Colon (tissue), 2 donors: Measurements from ENCODE around the gene TTBK2.
"Not testable (repeated sequence)": the region's sequence is repeated elsewhere in the genome, so short reads cannot be mapped to it uniquely, and the experiment has no call there.

Source experiments
- FAIRE-seq: peaks from 2 replicates; lab custom pipeline; 2012; peaks lifted over from hg19 to GRCh38; lab: Jason Lieb, UNC
- donor health status: control.
- donor health status: control.

Gene TTBK2

DNA sequence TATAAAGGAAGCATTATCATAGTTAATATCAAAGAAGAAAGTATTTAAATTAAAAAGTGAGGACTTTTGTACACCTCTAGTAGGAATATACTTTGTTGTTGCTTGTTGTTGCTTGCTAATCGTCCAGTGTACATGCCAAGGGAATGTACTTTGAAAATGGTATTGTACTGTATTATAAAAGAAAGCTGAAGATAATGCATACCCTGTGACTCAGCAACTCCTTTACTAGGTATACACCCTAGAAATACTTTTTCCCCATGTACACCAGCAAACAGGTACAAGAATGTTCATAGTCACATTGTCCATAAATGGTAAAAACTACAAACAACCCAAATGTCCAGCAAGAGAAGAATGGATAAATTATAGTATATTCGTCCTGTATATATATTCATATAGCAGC is 12.0 kb downstream of the TTBK2 start:
- FAIRE-seq, result no peak

DNA sequence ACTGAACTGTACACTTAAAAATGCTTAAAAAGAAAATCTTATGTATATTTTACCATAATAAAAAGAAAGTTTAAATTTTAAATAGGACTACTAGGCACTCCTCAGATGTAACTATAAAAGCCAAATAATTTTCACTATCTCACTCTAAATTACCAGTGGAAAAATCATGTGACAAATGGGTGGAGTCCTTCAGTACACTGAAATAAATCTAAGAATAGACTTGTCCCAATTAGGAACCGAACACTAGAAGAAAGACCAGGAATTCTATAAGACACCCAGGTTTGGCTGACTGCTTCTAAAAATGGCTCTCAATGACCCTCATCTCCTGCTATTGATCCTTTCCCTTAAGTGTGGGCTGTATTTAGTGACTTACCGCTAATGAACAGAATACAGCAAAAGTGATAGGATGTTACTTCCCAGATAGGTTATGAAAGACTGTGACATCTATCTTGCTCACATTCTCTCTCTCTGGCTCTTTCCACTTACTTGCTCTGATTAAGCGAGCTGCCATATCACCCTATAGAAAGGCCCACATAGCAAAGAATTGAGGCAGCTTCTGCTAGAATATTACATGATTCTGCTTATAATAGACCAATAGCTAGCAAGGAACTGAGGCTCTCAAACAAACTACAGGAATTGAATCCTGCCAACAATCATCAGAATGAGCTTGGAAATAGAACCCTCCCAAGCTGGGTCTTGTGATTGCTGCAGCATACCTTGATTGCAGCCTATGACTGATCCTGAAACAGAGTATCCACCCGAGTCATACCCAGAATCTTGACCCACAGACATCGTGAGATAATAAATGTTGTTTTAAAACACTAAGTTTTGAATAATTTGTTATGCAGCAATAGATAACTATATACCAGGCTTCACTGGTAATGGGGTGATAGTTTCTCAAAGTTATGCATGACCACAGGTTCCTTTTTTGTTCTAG is 16.9 kb downstream of the TTBK2 start:
- no peak for FAIRE-seq

DNA sequence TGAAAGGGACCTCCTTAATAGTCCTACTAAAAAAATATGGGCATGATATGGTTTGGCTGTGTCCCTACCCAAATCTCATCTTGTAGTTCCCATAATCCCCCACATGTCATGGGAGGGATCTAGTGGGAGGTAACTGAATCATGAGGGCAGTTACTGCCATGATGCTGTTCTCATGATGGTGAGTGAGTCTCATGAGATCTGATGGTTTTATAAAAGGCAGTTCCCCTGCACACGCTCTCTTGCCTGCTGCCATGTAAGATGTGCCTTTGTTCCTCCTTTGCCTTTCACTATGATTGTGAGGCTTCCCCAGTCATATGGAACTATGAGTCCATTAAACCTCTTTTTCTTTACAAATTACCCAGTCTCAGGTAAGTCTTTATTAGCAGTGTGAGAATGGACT is 26.7 kb downstream of the TTBK2 start:
- FAIRE-seq, result not testable (repeated sequence)

DNA sequence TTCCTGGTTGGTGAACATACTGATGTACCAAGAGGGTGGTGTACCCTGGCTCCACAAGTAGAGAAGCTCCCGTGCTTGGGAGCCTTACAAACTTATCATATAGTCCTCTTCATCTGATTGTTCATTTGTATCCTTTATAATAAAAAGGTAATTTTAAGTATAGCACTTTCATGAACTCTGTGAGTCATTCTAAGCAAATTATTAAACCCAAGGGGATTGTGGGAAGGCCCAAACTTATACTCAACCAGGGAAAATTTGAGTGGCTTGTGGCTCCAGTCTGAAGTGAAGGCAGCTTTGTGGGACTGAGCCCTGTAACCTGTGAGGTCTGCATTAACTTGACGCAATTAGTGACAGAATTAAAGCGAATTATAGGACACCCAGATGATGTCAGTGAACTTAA is 29.0 kb downstream of the TTBK2 start:
- FAIRE-seq, result no peak

DNA sequence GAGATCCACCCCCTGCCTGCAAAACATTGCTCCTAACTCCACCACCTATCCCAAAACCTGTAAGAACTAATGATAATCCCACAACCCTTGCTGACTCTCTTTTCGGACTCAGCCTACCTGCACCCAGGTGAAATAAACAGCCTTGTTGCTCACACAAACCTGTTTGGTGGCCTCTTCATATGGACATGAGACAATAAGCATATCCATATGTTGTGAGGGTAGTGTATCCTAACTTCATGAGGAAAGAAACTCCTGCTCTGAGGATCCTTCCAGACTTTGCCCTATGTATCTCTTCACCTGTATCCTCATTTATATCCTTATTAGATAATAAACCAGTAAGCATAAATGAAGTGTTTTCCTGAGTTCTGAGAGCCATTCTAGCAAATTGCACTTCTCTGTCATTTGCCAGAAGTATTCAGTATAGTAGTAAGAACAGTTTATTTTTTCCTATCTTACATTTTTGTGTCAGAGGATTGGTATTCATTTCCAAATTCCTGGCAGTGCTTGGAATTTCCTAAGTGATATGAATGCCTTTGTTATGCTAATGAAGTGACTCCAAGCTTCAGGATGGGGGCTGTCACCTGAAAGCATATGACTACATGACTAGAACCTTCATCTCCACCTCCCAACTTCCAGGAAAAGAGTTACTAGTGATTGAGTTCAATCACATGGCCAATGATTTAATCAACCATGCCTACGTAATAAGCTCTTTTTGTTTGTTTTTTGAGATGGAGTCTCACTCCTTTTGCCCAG is 30.2 kb downstream of the TTBK2 start:
- no peak for FAIRE-seq

DNA sequence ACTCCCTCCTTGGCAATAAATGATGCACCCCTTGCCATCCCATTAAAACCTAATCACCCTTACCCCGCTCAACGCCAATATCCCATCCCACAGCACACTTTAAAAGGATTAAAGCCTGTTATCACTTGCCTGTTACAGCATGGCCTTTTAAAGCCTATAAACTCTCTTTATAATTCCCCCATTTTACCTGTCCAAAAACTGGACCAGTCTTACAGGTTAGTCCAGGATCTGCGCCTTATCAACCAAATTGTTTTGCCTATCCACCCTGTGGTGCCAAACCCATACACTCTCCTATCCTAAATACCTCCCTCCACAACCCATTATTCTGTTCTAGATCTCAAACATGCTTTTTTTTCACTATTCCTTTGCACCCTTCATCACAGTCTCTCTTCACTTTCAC is 33.2 kb downstream of the TTBK2 start:
- not testable (repeated sequence) for FAIRE-seq

DNA sequence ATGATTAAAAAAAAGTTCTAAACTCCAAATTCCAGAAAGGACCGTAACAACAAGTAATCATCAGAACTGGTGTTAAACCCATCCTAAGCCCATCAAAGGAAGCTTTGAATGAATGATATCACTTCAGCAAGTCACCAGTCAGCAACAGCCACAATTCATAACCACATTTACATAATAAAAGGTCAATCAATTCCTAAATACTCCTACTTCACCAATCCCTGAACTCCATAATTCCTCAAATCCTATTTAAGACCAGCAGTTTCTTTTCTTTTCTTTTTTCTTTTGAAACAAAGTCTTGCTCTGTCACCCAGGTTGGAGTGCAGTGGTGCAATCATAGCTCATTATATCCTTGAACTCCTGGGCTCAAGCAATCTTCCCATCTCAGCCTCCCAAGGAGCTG is 40.5 kb downstream of the TTBK2 start:
- FAIRE-seq, result no peak

DNA sequence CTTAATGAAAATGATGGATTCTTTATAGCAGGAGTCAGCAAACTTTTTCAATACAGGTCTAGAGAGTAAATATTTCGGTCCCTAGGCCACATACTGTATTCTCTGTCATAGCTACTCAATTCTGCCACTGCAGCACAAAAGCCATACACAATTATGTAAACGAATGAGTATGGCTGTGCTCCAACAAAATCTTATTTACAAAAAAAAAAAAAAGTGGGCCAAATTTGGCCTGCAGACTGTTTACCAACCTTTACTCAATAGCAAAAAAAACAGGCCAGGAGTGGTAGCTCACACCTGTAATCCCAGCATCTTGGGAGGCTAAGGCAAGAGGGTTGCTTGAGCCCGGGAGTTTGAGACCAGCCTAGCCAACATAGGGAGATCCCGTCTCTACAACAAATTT is 41.1 kb downstream of the TTBK2 start:
- FAIRE-seq, result no peak

DNA sequence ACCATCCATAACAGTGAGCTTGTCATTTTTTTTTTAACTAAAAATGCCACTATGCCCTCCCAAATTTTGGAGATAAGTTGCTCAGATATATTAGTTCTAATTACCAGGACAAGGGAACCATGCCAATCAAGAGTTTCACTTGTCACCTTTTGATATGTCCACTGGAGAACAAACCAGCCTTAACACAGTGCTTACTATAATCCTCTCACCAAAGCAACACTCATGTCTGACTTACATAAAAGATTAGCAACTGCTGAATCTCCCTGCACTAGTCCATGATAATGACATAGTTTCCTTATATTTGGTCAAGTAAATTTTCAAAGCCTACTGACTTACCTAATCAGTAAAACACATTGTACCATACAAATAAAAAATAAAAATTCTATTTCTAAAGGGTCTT is 44.4 kb downstream of the TTBK2 start:
- FAIRE-seq, result no peak

DNA sequence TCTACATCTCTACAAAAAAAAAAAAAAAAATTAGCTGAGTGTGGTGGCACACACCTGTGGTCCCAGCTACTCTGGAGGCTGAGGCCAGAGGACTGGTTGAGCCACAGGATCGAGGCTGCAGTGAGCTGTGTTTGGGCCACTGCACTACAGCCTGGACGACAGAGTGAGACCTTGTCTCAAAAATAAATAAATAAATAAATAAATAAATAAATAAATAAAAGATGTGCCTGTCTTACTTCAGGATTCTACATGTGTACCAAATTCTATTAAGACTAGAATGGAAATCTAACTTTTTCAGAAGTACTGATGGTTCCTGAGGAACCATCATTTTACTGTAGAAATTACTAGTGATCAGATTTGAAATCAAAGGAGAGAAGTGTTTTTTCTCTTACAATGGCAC is 51.9 kb downstream of the TTBK2 start:
- no peak for FAIRE-seq

DNA sequence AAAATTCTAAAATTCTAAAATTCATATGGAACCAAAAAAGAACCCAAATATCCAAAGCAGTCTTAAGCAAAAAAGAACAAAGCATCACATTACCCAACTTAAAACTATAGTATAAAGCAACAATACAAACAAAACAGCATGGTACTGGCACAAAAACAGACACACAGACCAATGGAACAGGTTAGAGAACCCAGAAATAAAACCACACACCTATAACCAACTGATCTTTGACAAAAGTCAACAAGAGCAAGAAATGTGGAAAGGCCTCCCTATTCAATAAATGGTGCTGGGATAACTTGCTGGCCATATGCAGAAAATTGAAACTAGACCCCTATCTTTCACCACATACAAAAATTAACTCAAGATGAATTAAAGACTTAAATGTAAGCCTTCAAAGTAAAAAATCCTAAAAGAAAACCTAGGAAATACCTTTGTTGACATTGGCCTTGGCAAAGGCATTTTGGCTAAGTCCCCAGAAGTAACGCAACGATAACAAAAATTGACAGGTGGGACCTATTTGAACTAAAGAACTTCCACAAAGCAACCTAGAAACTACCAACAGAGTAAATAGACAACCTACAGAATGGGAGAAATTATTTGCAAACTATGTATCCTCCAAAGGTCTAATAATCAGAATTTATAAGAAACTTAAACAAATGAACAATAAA is 56.9 kb downstream of the TTBK2 start:
- no peak for FAIRE-seq

DNA sequence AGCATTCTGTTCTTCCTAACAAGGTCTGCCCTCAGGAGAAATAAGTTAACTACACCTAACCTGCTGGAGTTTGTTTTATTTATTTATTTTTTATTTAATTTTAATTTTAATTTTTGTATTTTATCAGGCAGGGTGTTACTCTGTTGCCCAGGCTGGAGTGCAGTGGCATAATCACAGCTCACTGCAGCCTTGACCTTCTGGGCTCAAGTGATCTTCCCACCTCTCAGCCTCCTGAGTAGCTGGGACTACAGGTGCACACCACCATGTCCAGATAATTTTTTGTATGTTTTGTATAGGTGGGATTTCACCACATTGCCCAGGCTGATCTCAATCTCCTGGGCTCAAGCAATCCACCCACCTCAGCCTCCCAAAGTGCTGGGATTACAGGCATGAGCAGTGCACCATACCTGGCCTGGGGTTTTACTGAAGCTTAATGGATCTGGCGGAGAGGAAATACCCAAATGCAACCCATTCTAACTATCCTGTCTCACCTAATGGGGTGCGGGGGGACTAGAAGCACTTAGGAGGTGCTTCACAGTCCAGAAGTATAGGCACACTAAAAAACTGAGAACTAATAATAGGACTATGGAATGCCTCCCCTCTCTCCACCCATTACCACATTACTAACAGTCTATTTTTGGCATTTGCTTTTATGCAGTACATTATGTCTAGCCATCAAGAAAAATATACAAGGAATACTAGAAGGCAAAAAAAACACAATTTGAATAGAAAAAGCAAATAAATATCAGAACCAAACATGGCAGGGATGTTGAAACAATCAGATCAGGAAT is 61.4 kb downstream of the TTBK2 start:
- no peak for FAIRE-seq

DNA sequence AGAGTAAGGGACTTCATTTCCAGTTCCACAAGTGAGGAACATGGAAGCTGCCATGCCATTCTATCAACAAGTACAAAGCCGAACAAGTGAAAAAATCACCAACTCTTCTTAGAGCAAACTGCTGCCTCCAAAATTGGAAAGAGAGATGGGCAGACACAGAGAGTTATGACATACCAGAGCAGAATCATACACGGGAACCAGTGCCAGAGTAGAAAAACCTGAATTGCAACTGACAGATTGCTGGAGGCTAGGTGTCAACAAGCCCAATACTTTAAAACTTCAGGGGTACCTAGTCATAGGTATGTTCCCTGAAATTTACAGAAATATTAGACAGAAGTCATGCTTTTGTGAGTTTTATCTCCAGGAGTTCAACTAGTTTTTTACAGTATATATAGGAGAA is 62.0 kb downstream of the TTBK2 start:
- no peak for FAIRE-seq

DNA sequence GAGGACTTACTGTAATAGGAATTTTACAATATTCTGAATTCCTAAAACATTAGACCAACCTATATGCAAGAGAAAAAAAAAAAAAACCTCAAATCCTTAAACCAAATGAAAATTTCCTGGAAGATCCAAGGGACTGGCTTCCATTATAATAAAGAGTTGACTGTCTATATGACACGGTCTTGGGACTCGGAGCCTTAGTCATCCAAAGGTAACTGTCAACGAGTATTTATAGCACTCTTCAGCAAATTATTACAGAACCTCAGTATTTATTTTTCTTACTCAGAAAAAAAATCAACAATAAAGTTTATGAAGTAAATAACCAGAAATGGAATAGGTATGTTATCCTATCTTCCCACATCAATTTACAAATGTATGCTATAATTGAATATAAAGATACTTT is 66.0 kb downstream of the TTBK2 start:
- FAIRE-seq, result no peak

DNA sequence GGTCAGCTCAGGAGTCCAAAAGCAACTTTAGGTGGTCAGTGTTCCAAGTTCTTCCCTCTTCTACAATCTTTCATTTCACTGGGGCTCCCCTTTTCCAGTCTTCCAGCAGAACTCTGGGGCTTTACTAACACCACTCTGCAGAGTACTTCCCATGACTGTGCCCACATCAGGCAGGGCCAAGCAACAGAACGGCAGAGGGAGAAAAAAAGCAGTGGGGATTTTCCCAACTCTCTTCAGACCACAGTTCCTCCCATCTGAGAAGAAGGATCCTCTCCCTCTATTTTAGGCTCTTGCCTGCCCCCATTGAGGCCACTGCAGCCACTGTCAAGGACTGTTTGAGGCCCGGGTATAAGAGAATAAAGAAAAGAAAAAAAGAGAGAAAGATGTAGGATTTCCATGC is 70.7 kb downstream of the TTBK2 start:
- no peak for FAIRE-seq

DNA sequence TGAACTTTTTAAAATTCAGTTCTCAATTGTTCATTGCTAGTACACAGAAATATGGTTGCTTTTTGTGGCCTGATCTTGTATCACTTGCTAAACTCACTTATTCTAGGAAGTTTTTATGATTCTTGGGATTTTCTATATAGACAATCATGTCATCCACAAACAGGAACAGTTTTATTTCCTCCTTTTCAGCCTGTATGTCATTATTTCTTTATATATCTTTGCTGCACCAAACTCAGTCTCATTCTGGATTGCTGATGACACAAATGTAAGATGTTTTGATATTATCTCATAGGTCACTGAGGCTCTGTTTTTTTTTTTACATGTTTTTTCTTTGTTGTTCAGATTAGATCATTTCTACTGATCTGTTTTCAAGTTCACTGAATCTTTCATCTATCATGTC is 71.7 kb downstream of the TTBK2 start:
- FAIRE-seq, result no peak

DNA sequence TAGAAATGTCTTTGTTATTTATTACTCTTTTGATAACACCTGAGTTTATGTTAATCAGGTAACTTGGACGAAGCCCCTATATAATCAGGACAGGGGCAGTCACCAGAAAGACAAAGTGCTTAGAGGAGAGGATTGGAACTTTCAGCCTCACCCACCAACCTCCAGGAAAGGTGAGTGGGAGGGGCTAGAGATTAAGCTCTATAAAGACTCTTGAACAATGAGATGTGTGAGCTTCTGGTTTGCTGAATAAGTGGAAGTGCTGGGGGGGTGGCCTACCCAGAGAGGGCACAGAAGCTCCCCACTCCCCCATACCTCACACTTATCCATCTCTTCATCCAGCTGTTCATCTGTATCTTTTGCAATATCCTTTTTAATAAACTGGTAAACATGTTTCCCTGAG is 73.9 kb downstream of the TTBK2 start:
- FAIRE-seq, result no peak

DNA sequence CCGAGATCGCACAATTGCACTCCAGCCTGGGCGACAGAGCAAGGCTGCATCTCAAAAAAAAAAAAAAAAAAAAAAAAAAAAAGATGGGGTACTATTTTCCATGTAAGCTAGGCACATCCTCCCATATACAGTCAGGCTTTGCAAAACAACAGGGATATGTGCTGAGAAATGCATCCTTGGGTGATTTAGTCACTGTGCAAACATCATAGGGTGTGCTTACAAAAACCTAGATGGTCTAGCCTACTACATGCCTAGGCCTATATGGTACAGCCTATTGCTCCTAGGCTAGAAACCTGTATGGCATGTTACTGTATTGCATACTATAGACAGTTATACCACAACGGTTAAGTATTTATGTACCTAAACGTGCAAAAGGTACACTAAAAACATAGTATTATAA is 75.0 kb downstream of the TTBK2 start:
- no peak for FAIRE-seq

DNA sequence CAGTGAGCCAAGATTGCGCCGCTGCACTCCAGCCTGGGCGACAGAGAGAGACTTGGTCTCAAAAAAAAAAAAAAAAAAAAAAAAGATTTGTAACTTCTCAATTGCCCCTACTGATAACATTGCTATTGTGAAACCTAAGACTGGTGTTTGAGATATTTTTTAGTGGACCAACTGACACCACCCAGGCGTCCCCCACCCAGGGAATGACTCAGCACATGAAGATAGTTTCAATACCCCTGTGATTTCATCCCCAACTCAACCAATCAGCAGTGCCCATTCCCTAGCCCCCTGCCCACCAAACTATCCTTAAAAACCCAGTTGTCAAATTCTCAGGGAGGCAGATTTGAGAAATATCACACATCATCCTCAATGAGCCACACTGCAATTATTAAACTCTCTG is 76.9 kb downstream of the TTBK2 start:
- FAIRE-seq, result no peak

DNA sequence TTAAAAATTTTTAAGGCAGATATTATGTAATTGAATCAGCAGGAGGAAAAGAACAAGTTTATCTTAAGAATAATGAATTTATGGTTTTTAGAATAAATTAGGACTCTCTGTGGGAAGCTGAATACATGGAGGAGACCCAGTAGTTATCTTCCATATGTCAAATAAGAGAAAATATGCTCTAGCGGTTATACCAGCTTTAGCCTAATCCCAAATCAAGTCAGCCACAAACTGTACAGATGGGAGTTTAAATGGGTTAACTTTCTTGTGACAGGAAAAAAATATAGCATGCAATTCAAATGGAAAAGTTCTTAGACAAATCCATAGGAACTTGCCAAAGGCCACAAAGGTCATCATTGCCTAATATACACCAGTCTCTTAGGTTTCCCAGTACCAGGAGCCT is 84.3 kb downstream of the TTBK2 start:
- no peak for FAIRE-seq

DNA sequence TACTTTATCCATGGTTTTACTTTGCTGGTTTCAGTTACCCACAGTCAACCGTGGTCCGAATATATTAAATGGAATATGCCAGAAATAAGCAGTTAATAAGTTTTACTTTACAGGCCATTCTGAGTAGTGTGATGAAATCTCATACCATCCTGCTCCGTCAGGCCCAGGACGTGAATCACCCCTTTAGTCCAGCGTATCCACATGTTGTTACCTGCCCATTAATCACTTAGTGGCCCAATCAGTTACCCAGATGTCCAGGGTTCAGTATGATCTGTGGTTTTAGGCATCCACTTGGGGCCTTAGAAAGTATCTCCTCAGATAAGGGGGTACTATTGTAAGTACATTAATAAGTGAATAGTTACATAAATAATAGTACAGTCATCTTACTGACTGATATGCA is 88.0 kb downstream of the TTBK2 start:
- FAIRE-seq, result no peak

DNA sequence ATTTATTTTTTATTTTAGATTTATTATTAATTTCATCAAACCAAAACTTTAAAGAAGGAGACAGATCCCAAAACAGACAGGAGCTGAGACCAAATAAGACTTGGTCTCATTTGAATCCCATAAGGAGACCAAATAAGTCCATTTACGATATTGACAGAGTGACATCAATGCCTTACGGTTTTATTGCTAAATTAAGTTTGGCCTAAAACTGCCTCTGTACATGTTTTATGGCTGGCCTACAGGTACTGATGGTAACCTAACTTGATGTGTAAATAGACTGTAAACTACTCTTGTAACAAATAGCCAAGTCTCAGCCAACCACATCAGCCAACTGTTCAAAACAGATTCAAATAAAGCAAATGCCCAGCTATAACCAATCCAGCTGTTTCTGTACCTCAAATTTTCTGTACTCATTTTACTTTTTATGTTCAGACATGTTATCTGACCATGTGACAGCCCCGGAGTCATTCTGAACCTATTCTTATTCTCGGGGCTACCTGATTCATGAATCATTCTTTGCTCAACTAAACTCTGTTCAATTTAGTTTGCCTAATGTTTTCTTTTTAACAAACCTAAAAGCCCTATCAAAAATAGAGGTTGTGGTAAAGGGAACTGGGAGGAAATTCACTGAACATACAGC is 94.2 kb downstream of the TTBK2 start:
- no peak for FAIRE-seq
